Measurements from ENCODE around the gene UNK.

Gene UNK

DNA sequence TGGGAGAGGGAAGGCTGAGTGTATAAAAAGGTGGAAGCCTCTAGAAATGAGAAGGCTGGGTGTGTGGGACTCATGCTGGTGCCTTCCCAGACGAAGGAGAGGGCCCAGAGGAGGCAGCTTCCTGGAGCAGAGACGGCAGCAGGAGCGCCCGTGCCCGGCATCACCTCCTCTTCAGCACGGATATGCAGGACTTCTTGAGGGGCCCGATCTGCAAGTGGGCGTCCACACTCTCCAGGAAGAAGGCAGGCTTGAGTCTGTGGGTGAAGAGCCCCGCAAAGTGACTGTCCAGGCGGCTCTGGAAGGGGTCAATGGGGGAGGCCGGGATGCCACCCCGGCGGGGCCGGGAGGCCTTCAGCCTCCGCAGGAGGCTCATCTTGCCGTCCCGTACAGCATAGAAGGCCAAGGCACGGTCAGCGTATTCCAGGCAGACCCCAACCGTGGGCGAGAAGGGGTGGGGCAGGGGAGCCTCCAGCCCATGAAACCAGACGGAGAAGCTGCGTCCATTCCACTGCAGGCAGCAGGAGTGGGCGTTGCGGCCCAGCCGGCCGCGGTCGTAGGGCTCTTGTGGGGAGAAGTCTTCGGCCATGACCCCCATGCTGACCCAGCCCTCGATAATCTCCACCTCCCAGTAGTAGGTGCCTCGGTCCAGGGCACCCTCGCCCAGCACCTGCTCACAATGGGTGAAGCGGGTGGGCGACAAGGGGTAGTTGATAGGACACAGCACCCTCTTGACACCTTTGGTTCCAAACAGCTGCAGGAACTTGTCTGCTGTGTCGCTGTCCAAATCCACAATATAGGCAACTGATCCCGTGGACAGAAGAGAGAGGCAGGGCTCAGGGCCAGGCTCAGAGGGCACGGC is 89.9 kb downstream of the UNK start:
- ATAC-seq (no peak), DNase-seq (no peak)

Data from stimulated activated naive CD8-positive, alpha-beta T cell treated with anti-CD3 and anti-CD28 coated beads, Interleukin-15, Interleukin-2, amounts not matched to agents 100 U/mL and 50 U/mL, for 24 hours (primary cell).